Measurements from ENCODE around the gene WTAP.
"Not testable (repeated sequence)": the region's sequence is repeated elsewhere in the genome, so short reads cannot be mapped to it uniquely, and the experiment has no call there.

The WTAP gene

DNA sequence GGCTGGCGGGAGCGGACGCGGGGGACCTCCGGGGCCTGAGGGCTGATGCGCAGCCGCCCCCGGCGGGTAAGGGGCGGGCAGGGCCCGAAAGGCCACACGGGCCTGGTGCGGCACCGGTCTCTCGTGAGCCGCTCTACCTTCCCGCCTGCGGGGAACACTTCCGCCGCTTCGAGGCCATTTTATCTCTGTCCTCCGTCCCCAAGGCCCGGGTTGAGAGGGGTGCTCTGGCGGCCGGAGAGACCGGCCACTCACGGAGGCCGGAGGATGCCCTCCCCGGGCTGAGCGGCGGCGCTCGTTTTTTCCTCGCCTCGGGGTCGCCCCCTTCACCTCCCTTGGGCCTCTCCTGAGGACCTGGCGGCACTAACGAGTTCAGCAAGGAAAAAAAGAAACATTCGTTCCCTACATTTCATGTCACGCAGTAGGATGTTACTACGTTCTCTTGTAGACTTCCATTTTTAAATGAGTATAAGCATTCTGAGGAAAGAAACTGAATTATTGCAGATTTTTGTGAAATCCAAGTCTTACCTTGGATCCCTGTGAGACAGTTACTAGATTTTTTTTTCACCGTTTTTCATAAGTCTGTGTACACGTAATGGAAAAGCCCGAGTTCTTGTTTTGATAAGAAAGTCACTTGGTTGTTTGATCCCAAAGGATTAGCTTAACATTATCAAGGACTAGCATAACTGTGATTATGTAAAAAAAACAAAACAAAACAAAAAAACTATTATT lies 575 bp downstream of the WTAP start:
- in situ Hi-C loops (cut with HindIII; ENCODE audit: low sequenced_read_pairs), result no loop called here

DNA sequence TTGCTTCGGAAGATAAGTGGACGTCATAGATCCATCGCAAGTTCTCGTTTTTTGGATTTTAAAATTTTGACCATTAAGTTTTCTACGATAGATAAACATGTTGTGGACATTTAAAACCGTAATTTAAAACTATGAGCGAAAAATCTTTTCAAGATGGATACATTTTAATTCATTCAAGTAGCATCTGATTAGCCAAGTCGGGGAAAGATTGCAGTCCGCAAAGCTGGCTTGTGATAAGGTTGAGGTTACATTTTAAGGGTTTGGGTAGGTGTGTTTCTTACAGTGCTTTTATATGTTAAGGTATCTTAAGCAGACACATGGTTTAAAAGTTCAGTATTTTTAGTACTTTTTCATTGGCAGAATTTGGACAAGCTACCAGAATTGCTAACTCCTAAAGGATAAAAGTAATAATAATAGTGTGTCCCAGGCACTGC lies 1.2 kb downstream of the WTAP start:
- in situ Hi-C loops (cut with HindIII; ENCODE audit: low sequenced_read_pairs), result no loop called here

DNA sequence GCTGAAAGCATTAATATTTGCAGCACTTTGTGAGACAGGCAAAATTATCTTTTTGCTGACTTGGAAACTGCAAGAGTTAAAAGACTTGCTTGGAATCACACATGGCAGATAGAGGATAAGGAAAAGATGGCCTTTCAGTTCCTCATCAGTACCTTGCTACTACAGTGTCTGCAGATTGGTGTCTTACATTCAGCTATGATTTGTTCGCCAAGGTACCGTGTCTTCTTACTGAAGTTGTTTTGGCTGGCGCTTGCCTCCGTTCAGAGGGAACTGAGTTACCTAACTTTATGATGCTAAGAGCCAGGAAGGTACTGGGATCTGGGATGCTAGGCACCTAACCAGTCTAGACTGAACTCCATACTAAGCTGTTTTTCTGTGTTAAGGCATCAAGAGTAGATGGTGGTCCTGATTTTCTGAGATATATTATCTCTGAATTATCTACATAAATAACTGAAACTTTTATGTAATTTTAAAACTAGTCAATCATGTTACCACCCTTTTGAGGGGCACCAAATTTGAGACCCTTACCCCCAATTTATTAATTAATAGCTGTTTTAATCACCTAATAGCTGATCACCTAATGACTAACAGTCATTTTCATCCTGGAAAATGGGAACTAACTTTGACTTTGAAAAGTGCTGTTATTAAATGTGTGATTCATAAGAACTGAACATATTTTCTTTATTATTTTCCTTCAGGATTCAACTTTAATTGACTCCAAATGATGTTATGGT lies 2.5 kb downstream of the WTAP start:
- in situ Hi-C loops (cut with HindIII; ENCODE audit: low sequenced_read_pairs), result no loop called here

DNA sequence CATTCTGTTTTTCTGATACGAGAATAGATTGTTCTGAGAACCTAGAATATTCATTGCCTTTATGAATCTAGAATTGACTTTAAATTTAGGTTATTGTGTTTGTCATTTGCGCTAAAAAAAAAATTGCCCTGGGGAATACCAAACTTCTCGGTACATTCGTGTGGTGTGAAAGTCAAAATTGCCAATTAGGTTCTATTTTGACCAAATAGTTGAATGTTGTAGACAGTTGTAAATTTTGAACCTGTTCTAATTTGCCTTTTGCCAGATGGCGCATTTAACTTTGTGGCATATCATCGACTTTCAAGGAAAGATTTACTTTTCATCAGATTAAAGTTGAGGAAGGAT lies 3.0 kb downstream of the WTAP start:
- in situ Hi-C loops (cut with HindIII; ENCODE audit: low sequenced_read_pairs), result no loop called here

DNA sequence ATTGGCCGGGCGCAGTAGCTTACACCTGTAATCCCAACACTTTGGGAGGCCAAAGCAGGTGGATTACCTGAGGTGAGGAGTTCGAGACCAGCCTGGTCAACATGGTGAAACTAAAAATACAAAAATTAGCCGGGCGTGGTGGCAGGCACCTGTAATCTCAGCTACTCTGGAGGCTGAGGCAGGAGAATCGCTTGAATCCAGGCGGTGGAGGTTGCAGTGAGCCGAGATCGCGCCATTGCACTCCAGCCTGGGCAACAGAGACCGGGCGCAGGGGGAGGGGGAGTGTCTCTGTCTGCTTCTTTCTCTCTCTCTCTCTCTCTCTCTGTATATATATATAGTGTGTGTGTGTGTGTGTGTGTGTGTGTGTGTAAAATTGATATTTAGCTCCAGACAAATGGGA lies 5.2 kb downstream of the WTAP start:
- in situ Hi-C loops (cut with HindIII; ENCODE audit: low sequenced_read_pairs), result not testable (repeated sequence)

DNA sequence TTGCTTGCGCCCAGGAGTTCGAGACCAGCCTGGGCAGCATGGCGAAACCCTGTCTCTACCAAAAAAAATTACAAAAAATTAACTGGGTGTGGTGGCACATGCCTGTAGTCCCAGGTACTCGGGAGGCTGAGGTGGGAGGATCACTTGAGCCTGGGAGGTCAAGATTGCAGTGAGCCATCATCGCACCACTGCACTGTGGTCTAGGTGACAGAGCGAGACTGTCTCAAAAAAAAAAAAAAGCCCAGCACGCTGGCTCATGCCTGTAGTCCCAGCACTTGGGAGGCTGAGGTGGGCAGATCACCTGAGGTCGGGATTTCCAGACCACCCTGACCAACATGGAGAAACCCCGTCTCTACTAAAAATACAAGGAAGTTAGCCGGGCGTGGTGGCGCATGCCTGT lies 6.1 kb downstream of the WTAP start:
- in situ Hi-C loops (cut with HindIII; ENCODE audit: low sequenced_read_pairs), result not testable (repeated sequence)

DNA sequence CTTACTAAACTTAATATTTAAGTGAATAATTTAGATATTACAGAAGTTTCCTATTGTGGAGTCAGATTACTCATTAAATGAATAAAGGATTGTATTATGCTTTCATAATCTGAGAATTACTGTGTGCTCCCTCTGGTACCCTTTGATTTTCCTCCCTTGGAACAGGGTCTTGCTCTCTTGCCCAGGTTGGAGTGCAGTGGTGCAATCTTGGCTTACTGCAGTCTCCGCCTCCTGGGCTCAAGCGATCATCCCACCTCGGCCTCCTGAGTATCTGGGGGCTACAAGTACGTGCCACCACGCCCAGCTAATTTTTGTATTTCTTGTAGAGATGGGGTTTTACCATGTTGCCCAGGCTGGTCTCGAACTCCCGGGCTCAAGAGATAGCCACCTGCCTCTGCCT lies 9.6 kb downstream of the WTAP start:
- in situ Hi-C loops (cut with HindIII; ENCODE audit: low sequenced_read_pairs), result loop anchor here (5.0 kb wide), 1 partner anchor 45 kb away; no protein-coding TSS in a partner anchor

DNA sequence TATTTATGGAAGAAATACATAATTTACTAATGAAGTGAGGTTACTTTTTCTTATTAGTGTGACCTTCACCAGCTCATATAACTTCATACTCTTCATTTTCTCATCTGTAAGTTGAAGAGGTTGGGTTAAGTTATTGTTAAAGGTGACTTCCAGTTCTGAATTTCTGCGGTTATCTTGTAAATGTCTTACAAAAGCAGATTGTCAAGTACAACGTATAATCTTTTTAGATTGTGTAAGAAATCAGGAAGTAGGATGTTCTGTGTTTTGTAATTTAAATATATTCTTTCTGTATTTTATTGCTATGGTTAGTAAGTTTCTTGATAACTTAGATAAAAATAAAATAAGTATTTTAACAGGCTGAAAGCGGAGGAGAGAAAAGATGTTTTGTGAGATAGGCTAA lies 12.0 kb downstream of the WTAP start:
- in situ Hi-C loops (cut with HindIII; ENCODE audit: low sequenced_read_pairs), result loop anchor here (5.0 kb wide), 1 partner anchor 43 kb away; no protein-coding TSS in a partner anchor

DNA sequence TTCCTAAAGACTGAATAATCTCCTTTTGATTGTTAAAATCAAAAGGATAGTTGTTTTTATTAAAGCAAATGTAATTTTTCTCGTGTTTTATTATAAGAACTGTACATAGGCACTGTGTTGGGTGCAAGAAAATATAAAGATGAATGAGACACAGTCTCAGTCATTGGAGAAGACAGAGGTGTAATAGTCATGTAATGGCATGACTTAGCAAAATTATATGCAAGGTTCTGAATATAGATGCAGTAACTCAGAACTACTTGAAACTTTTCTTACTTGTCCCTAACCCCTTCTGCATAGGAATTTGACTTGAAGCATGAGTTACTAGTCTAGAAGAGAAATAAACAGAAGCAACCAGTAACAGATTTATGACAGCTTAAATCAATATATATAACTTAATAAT lies 14.9 kb downstream of the WTAP start:
- in situ Hi-C loops (cut with HindIII; ENCODE audit: low sequenced_read_pairs), result no loop called here

DNA sequence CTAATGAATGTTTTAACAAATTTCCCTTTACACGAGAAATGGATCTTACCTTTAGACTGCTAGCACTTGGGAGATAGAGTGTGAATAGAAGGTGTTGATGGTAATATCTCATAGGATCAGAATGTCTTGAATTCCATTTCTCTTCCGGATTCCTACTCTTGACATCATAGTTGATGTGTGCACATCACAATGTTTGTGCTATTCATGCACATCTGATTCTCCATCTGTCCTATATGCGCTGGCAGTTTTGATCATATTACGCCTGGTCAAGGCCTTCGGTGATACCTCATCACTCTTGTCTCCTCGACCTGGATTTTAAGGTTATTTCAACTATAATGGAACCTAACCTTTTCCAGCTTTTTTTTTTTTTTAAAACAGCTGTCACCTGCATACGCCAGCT lies 17.8 kb downstream of the WTAP start:
- in situ Hi-C loops (cut with HindIII; ENCODE audit: low sequenced_read_pairs), result no loop called here

DNA sequence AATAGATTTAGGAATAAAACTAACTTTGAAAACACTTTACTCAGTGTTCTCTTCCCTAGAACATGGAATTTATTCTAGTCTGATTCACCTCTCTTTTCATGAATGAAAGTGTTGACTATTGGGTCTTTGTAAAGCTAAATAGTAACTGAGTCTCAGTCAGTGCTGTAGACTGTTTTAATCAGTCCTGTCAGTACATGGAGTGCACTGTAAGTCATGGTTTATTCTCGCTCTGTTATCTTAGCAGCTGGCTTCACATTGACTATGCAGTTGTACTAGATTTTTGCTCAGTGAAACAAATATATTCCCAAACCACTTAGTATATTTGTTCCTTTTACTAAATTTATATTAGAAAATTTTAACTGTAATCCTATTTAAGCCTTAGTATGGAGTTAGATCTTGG lies 19.5 kb downstream of the WTAP start:
- in situ Hi-C loops (cut with HindIII; ENCODE audit: low sequenced_read_pairs), result no loop called here

DNA sequence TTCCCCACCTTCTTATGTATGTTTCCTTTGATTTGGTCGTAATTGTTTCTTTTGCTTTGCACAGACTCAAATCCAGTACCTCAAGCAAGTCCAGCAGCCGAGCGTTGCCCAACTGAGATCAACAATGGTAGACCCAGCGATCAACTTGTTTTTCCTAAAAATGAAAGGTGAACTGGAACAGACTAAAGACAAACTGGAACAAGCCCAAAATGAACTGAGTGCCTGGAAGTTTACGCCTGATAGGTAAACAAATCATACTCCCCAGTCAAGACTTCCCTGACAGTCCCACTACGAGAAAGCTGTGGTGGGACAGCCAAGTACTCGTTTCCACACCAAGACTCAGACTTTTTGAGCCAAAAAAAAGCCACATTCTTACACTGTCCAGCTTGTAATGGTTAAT lies 20.8 kb downstream of the WTAP start:
- in situ Hi-C loops (cut with HindIII; ENCODE audit: low sequenced_read_pairs), result not testable (repeated sequence)

DNA sequence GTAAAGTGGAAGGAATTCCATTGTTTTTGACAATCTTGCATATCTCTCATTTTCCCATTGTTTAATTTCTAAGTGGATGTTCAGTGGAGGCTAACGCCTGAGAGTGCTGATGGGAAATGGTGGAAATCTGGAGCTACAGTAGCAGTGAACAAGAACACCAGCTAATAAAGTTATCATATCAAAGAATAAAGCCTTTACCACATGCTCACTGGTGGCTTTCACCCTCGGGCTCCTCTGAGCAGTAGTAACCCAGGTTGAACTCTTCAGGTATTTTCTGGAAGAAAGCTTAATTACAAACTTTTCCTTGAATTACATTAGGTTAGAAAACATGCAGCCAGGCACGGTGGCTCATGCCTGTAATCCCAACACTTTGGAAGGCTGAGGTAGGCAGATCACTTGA lies 24.1 kb downstream of the WTAP start:
- in situ Hi-C loops (cut with HindIII; ENCODE audit: low sequenced_read_pairs), result no loop called here

DNA sequence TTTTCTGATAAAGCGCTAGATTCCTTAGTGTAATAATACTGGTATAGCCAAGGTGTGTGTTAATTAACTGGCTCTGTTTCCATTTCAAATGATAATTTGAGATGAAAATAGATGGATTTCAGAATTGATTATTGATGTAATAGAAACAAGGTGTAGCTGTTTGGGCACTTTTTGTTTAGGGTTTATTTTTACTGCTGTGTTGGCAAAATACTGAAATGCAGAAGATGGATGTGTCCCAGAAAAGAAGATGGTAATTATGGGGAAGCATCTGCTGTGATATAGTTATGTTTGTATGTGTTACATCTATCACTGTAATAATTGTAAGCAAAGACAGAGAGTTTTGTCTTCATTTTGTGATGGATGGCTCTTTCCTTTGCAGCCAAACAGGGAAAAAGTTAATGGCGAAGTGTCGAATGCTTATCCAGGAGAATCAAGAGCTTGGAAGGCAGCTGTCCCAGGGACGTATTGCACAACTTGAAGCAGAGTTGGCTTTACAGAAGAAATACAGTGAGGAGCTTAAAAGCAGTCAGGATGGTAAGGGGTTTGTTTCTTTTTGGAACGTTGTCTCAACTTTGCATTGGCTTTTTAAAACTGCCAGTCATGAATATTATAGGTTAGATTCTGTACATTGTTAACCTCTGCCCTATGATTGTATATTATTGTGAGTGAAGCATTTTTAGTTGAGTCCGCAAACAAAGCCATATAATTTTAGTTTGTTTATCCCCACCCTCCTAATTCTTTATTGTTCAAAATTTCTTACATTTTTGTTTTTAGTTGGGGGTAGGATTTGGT lies 26.0 kb downstream of the WTAP start:
- in situ Hi-C loops (cut with HindIII; ENCODE audit: low sequenced_read_pairs), result no loop called here

DNA sequence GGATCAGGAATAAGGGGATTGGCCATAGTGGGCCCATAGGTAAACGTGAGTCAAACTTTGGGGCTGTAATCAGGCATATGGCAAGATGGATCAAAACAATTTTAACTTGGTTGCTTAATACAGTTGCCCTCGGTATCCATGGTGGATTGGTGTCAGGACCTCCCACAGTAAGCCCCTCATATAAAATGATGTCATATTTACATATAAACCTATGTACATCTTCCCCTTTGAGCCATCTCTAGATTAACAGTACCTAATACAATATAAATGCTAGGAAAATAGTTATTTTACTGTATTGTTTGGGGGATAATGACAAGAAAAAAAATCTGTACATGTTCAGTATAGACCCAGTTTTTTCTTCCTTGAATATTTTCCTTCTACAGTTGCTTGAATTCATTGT lies 27.1 kb downstream of the WTAP start:
- in situ Hi-C loops (cut with HindIII; ENCODE audit: low sequenced_read_pairs), result no loop called here

DNA sequence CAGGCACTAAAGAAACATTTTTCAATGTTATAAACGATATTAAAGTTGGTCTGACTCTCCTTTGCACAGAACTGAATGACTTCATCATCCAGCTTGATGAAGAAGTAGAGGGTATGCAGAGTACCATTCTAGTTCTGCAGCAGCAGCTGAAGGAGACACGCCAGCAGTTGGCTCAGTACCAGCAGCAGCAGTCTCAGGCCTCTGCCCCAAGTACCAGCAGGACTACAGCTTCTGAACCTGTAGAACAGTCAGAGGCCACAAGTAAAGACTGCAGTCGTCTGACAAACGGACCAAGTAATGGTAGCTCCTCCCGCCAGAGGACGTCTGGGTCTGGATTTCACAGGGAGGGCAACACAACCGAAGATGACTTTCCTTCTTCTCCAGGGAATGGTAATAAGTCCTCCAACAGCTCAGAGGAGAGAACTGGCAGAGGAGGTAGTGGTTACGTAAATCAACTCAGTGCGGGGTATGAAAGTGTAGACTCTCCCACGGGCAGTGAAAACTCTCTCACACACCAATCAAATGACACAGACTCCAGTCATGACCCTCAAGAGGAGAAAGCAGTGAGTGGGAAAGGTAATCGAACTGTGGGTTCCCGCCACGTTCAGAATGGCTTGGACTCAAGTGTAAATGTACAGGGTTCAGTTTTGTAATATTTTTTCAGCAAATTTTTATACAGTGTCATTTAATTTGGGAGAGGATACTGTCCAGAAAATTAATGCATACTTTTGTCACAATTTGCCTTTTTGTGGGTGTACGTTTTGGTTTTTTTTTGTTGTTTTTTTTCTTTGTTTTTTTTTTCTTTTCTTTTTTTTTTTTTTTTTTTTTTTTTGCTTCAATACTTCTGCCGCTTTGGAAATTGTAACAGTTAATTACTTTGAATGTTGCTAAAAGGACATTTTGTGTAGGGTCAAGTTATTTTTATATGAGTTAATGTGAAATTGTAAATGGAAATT lies 27.9 kb downstream of the WTAP start:
- in situ Hi-C loops (cut with HindIII; ENCODE audit: low sequenced_read_pairs), result no loop called here

DNA sequence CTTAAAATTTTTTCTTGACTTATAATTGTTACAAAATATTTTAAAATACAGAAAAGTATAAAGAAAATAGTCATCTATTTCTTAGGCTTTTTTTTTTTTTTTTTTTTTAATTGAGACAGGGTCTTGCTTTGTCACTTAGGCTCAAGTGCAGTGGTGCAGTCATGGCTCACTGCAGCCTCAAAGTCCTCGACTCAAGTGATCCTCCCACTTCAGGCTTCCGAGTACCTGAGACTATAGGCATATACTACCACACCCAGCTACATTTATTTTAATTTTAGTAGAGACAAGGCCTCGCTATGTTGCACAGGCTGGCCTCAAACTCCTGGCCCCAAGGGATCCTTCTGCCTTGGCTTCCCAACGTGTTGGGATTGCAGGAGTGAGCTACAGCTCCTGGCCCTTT lies 29.2 kb downstream of the WTAP start:
- in situ Hi-C loops (cut with HindIII; ENCODE audit: low sequenced_read_pairs), result no loop called here

DNA sequence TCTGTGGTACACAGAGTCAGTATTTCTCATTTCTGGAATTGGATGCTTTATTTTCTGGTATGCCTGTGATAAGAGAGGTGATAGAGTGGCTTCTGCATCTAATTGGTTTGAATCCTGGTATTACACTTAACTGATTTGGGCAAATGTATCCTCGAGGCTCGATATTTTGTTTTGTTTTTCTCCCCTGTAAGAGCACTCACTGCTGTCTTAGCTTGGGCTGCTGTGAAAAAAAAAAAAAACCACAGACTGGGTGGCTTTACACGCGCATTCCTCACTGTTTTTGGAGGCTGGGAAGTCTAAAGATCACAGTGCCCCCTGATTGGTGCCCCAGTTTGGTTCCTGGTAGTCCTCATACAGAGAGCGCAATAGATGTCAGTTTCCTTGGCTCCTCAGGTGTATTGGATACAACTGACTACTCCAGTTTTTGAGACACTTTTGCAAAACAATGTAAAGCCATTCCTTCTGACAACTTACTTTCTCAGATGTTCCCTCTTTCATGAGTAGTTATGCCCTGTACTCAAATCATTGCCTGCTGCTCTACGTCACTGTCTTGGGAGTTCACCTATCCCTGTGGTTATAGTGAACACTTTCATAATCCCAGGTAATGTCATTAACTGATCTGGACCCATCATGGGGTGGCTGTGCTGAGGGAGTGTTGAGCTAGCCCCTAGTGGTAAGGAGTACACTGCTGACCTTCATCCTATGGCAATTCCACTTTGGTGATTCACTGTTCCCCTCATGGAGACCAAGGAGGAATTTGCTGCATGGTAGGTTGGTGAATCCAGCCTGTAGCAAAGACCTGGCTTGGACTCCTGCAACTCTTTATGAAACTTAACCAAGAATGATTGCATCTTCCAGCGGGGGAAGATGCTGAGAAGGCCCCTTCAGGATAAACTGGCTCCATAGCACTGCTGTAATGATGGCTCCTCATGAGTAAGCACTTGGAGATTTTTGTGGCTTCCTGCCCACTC lies 31.0 kb downstream of the WTAP start:
- in situ Hi-C loops (cut with HindIII; ENCODE audit: low sequenced_read_pairs), result no loop called here

DNA sequence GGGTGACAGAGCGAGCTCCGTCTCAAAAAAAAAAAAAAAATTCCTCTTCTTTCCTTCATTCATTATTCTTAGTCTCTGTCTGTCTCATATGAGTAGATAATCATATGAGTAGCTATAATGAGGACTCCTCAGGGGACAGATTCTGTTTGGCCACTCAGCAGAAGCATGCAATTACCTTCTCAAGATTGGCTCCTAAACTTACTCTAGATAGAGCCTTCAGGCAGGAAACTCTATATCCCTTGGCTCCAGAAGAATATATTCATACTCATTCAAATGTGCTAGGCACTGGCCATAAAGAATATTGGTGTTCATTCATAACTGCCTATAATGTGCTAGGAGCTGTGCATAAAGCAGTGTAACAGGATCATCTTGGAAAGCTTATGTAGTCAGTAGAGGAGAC lies 32.3 kb downstream of the WTAP start:
- in situ Hi-C loops (cut with HindIII; ENCODE audit: low sequenced_read_pairs), result loop anchor here (5.0 kb wide), 1 partner anchor 67 kb away; the partner anchor contains the start of gene SOD2
